GM08714 (cell line): ENCODE measurements around the gene ISOC1.

ENCODE experiments used
- H3K4me3 ChIP-seq: fragments of 200-500 bp; sonication (Bioruptor generic); 2 replicates; pipeline ENCODE4 v1.5.1; 2014; ENCODE audit warnings: mild to moderate bottlenecking, low read length, inconsistent platforms
- ZNF274 ChIP-seq: IDR thresholded peaks from 2 replicates; pipeline ENCODE4 v1.6.1; 2012; ENCODE audit warnings: mild to moderate bottlenecking, low read depth, low read length

The ISOC1 gene

DNA sequence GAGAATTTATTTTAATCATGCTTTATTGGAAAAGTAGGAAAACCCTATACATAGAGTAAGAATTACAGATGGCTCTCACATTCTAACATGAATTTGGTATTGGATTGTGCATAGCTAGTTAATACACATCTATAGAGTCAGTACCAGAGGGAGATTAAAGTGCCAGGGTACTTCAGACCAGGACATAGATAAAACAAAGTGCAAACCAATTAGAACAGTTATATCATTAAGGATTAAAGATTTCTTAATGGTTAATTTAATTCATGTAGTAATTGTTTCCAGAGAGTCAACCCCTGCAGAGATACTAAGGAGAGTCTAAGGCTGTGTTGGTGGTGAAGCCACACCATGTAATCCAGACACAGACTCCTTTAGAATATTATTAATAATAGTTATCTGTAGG is 8.8 kb downstream of the ISOC1 start:
- H3K4me3 ChIP-seq: no peak overlapping the region
- TF ChIP-seq ZNF274: no peak

DNA sequence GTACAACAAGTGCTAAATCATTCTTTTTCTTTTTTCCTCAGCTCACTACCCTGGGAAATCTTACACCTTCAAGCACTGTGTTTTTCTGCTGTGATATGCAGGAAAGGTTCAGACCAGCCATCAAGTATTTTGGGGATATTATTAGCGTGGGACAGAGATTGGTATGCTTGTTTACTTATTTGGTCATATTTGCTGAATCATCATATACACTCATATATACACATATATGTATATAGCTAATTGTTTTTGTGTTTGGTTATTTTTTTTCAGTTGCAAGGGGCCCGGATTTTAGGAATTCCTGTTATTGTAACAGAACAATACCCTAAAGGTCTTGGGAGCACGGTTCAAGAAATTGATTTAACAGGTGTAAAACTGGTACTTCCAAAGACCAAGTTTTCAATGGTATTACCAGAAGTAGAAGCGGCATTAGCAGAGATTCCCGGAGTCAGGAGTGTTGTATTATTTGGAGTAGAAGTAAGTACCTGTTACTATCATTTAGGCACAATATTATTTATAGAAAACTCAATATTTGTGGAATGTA is 10.4 kb downstream of the ISOC1 start:
- H3K4me3 ChIP-seq: no peak overlapping the region
- no peak for TF ChIP-seq ZNF274

DNA sequence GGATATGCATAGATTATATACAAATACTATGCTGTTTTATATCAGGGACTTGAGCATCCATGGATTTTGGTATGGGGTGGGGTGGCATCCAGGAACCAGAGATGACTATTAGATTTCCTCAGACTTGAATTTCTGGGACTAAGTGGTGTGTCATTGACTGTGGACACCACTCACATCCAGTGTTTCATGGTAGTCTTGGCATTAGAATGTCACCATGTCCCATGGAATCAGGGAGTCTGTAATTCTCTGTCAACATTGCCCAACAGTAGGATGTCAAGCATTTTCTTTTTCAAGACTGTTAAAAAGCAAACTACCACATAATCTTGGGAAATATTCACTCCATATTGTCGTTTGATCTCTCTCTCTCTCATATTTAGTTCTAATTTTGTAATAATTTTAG is 13.1 kb downstream of the ISOC1 start:
- no peak overlapping the region for H3K4me3 ChIP-seq
- no peak for TF ChIP-seq ZNF274

DNA sequence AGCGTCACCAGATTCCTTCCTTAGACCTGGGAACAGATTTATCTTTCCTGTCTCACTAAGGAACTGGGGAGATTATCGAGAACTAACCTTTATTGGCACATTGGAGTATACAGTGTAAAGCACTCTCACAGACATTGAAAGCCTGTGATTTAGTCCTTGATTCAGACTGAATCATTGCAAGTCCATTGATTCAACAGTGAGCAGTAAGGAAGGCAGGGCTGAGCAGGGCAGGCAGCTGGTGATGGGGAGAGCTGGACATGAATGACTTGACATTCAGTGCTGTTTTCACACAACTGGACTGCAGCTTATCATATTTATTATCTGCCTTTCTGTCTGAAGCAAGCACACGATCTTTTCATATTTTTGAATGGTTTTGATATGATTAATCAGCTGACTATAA is 16.2 kb downstream of the ISOC1 start:
- TF ChIP-seq ZNF274: no peak
- no peak overlapping the region for H3K4me3 ChIP-seq

DNA sequence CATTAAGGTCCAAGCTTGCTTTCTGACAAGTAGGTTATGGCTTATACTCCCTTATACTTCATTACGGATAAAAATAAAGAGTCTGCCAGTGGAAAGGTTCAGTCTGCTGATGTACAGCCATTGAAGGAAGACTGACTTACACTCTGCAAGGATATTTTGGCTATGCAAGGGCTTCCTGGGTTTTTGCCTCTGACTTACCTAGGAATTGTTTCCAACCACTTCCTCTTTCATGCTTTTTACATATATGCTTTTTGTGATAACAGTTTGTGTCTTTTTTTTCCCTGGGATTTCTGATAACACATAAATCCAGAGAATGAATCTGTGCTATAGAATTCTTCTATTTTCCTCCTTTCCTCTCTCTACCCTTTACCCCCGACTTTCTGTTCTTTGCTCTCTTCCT is 16.8 kb downstream of the ISOC1 start:
- no peak overlapping the region for H3K4me3 ChIP-seq
- TF ChIP-seq ZNF274: no peak

DNA sequence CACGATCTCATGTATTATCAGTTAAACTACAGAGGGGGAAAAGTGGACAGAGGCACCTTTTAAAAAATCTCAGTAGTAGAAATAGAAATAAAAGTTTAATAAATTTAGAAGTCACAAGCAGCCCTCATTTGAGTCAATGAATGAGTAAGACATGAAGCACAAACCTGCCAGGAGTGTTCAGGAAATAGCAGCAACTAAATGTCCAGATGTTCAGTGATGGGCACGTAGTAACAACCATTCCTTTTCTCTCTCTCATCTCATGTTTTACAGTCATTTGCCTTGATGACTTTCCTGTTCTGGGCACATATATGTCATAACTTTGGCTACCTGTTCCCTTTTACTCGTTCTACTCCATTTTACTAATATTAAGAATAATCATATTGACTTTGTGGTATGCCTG is 17.7 kb downstream of the ISOC1 start:
- H3K4me3 ChIP-seq: no peak overlapping the region
- TF ChIP-seq ZNF274: no peak

DNA sequence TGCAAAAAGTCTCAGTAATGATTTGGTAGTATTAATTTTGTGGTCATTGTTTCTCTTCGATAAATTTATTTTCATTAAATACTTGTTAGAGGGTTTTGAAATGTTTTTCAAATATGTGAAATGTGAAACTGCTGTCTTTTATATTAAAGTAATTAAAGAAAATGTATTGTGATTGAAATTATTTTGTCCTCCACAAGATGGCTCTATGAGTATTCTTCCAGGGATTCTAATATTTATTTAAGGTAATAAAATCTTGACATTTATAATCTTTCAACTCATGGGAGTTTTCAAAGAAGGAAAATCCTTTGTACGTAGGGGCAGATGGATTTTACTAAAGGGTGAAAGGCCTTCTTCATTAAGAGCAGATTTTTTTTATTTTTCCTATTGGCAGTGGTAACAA is 19.3 kb downstream of the ISOC1 start:
- H3K4me3 ChIP-seq: no peak overlapping the region

DNA sequence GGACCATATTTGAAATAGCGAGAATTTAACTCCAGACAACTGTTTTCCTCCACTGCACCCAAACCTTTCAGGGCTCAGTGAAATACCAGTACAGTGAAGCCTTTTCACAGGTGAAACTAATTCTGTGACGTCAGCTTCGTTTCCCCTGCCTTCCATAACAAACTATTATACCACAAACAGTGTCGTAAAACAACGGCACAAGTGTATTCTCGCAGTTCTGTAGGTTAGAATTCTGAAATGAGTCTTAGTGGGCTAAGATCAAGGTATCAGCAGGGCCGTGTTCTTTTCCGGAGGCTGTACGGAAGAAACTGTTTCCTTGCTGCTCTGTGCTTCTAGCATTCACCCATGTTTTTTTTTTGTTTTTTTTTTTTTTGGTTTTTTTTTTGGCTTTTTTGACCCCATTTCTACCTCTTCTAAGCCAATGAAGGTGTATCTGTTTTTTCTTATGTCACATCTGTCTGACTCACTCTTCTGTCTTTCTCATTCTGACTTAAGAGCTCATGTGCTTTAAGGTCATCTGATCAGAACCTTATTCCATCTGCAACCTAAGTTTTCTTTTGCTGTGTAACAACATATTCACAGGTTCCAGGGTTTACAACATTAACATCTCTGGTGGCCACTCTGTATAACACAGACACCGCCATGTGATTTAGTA is 20.1 kb downstream of the ISOC1 start:
- H3K4me3 ChIP-seq: no peak overlapping the region
- TF ChIP-seq ZNF274: no peak

More for the DNA sequence above, 19.3 kb downstream of the ISOC1 start:
- TF ChIP-seq ZNF274: no peak

DNA sequence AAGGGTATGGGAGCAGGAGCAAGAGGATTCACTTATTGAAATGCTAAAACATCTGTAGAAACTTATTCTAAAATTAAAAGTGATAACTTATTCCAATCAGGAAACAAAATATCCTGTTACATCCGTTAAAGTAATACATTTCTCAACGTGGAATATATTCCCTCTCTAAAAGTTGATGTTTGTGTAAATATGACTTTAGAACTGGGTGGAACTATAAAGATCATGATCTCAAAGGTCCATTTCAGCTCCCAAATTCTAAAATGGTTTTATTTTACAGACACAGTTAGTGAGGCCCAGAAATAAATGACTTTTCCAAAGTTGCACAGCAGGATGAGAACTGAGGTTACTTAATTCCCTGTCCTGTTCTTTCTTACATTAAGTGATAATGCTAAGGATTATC is 21.1 kb downstream of the ISOC1 start:
- no peak for TF ChIP-seq ZNF274

DNA sequence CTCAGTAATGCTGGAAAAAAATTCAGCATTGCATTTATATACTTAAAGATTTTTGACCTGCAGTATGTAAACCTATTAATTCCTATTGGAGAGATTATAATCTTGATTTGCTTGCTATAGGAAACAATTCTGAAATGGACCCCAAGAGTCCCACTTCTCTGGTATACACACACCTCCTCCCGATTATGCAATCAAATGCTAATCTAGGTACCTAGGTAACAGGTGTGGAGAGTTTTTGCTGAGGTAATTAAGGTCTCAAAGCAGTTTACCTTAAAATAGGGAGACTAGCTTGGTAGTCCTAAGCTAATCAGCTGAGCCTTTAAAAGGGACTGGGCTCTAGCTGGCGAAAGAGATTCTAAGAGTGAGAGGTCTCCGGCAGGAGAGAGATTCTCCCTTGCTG is 22.2 kb downstream of the ISOC1 start:
- no peak for TF ChIP-seq ZNF274
- no peak overlapping the region for H3K4me3 ChIP-seq

More for the DNA sequence above, 21.1 kb downstream of the ISOC1 start:
- H3K4me3 ChIP-seq: no peak overlapping the region

DNA sequence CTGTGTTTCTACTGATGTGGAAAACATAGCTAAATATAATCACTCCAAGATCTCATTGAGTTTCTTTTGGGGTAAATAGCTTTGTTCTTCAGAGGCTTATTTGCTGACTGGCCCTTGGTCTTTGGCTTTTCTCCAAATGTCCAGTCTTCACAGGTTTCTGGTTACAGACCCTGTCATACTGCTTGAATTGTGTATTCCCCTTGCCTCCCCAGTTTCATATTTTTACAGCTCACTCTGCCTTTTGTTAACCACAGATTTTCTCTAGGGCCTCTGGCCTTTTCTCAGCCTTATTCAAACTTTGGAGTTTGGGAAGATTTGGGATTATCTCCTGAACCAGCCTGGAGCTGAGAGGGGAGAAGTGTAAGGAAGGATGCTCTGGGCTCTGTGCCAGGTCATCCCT is 23.9 kb downstream of the ISOC1 start:
- TF ChIP-seq ZNF274: no peak
- H3K4me3 ChIP-seq: no peak overlapping the region

DNA sequence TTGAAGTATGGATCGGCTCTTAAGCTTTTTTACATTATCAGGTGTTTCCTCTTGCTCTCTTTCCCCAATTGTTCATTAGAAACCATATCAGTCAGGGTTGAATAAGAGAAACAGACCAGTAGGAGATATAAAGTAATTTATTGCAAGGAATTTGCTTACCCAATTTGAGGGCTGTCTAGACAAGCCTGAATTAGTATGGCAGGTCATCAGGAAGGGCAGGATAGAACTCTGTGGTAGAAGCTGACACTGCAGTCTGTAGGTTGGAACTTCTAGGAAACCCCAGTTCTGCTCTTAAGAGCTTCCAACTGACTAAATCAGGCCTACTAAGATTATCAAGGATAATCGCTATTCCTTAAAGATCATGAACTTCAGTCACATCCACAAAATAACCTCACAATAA is 24.3 kb downstream of the ISOC1 start:
- no peak for TF ChIP-seq ZNF274
- H3K4me3 ChIP-seq: no peak overlapping the region

DNA sequence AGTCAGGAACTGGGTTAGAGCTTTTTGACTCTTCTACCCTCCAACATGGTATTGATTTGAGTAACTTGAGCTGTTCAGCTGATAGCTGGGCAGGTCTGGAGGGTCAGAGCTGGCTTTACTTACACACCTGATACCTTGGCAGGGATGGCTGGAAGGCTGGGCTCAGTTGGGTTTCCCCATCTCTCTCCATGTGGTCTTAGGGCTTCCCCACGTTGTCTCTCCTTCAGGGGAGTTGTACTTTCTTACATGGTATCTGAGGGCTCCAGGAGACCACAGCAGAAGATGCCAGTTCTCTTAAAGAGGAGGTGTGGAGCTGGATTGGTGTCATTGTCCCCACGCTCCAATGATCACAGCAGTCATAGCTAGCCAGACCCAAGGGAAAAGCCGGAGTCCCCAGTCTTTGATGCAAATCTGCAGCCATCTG is 25.6 kb downstream of the ISOC1 start:
- H3K4me3 ChIP-seq: no peak overlapping the region
- TF ChIP-seq ZNF274: no peak

DNA sequence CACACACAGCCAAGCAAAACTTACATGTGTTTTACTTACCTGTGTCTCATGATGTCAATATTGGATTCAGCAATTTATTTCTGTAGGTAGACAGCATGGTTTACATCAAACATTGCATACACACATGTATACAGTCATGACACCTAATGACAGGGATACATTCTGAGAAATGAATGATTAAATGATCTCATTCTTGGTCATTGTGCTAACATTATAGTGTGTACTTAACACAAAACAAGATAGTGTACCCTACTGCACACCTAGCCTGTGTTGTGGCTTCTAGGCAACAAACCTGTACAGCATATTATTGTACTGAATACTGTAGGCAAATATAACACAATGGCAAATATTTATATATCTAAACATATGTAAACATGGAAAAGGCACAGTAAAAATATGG is 28.0 kb downstream of the ISOC1 start:
- TF ChIP-seq ZNF274: no peak
- no peak overlapping the region for H3K4me3 ChIP-seq

DNA sequence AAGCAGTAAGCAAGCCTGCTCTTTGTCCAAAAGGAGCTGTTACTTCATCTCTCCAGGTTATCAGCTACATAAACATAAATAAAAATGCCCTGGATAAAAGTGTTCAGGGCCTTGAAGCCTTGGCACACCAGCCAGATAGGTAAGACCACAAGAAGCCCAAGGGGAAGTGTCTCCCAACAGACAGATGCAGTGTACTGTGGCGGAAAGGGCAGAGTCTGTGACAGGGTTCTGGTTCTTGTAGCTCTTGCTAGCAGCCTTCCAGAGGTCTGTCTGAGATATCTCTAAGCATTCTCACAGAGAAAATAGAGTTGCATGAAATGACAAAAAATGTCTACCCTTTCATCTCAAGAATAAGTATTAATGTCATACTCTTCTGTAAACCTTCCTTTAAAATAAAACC is 30.1 kb downstream of the ISOC1 start:
- TF ChIP-seq ZNF274: no peak
- H3K4me3 ChIP-seq: no peak overlapping the region

DNA sequence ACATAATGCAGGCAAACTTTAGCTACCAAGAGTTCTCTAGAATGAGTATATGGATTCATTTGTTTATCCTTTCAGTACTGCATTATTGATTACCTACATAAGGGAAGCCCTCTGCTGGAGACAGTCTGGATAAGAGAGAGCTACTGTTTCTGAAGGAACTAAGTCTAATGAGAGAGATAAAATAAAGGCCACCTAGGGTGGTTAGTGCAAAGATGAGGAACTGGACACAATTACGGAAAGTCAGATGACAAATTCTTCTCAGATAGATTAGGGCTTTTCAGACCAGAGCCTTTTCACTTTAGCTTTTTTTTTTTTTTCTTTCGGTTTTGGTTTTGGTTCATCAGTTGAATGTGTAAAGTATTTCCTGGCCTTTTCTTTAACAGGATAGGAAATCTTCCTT is 31.3 kb downstream of the ISOC1 start:
- TF ChIP-seq ZNF274: no peak
- H3K4me3 ChIP-seq: no peak overlapping the region; the same call in 1 of the 2 replicates
